PFSK-1 (cell line): Measurements from ENCODE around the gene IL18BP.
A peak's percentile ranks its signal among the peaks of the same experiment; 100 is the strongest.

Experiments used
- FOXP2 ChIP-seq: optimal IDR thresholded peaks from 2 replicates; pipeline ENCODE3; 2011; ENCODE audit warnings: borderline replicate concordance, control low read depth, inconsistent platforms; ENCODE audit not compliant: insufficient read depth; ENCODE audit errors: extremely low read length, extremely low read depth
- POLR2AphosphoS5 ChIP-seq: IDR thresholded peaks from 2 replicates; pipeline ENCODE4 v1.6.1; 2012; ENCODE audit warnings: low read depth, mild to moderate bottlenecking, control low read depth, low read length, moderate library complexity
- REST ChIP-seq, 2 experiments: IDR thresholded peaks; 2 replicates each; pipeline versions ENCODE4 v1.6.1 to v1.8.0; 2011 to 2012; ENCODE audit warnings: low read depth in 2 of 2, low read length in 2 of 2, control low read depth in 1 of 2, inconsistent platforms in 1 of 2, mild to moderate bottlenecking in 1 of 2, moderate library complexity in 1 of 2; ENCODE audit not compliant: insufficient read depth in 1 of 2
- SIN3A ChIP-seq: IDR thresholded peaks from 2 replicates; pipeline ENCODE4 v1.6.1; 2012; ENCODE audit warnings: mild to moderate bottlenecking, low read length, moderate library complexity, borderline replicate concordance; ENCODE audit not compliant: insufficient read depth
- TAF1 ChIP-seq: IDR thresholded peaks from 2 replicates; pipeline ENCODE4 v1.6.1; 2012; ENCODE audit warnings: low read length, control low read depth, borderline replicate concordance; ENCODE audit not compliant: insufficient read depth

The IL18BP gene

DNA sequence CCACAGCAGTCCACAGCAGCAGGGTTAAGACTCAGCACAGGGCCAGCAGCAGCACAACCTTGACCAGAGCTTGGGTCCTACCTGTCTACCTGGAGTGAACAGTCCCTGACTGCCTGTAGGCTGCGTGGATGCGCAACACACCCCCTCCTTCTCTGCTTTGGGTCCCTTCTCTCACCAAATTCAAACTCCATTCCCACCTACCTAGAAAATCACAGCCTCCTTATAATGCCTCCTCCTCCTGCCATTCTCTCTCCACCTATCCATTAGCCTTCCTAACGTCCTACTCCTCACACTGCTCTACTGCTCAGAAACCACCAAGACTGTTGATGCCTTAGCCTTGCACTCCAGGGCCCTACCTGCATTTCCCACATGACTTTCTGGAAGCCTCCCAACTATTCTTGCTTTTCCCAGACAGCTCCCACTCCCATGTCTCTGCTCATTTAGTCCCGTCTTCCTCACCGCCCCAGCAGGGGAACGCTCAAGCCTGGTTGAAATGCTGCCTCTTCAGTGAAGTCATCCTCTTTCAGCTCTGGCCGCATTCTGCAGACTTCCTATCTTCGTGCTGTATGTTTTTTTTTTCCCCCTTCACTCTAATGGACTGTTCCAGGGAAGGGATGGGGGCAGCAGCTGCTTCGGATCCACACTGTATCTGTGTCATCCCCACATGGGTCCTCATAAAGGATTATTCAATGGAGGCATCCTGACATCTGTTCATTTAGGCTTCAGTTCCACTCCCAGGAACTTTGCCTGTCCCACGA lies 3.3 kb downstream of the IL18BP start:
- no peak for TF ChIP-seq TAF1
- TF ChIP-seq POLR2AphosphoS5, result peak; percentile 46

DNA sequence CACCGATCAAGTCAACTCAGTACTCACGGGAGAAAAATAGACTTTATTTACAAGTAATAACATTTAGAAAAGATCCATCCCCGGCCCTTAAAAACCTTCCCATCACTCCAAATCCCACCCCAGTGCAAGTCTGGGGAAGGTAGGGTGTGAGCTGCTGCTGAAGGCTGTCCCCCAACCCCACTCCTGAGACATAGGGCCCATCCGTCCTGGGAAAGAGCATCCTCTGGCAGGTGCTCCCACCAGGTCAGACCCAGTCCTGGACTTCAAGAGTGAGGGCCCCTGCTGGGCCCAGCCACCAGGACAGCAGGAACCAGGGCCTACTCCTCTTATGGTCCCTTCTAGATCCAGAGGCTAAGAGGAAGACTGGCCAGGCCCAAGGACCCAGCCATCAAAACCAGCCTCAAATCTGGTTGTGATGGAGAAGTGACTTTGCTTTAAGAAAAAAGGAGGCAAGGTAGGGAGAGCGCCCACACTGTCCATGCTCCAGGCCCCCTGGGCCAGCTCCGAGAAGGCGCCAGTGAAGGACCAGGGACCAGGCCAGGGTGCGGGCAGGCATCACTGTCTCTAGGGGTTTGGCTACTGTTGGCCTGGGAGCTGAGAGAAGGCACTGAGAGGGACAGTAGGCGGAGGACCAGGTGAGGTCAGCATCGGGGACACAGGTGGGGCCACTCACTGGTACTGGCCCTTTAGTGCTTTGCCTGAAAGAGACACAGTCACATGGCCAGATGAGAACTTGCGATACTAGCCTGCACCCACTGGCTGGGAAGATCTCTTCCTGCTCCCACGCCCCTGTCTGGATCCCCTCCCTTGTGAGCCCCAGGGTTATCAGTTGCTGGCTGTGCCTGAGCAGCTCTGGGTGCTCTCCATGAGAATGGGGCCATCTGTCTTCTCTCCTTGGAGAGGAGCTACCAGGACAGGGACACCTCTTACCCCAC lies 4.4 kb downstream of the IL18BP start:
- no peak; the same call in 1 of the 2 replicates for TF ChIP-seq POLR2AphosphoS5
- TF ChIP-seq TAF1, result no peak
- no peak for TF ChIP-seq REST (IDR thresholded peaks at IDR 0.05; ENCODE audit: insufficient read depth in 1 of 2, low read depth in 2 of 2, low read length in 2 of 2)
- TF ChIP-seq FOXP2, result no peak
- TF ChIP-seq SIN3A, result no peak

- TF ChIP-seq TAF1, result no peak
- no peak for TF ChIP-seq REST (IDR thresholded peaks at IDR 0.05; ENCODE audit: insufficient read depth in 1 of 2, low read depth in 2 of 2, low read length in 2 of 2)
- no peak for TF ChIP-seq POLR2AphosphoS5
- no peak for TF ChIP-seq SIN3A
- no peak for TF ChIP-seq FOXP2
Observed at GRCh38 chr11:72003776-72004171, 5.1 kb downstream of the IL18BP start.

GRCh38 chr11:72004515-72005346 lies 6.0 kb downstream of the IL18BP start:
- TF ChIP-seq REST (IDR thresholded peaks at IDR 0.05; ENCODE audit: insufficient read depth in 1 of 2, low read depth in 2 of 2, low read length in 2 of 2) (no peak), POLR2AphosphoS5 (no peak), FOXP2 (no peak), TAF1 (no peak), SIN3A (no peak)
